HL-60 (cell line): Measurements from ENCODE around the gene REEP3.

Experiments used
- POLR2AphosphoS5 ChIP-seq: IDR thresholded peaks from 2 replicates; pipeline ENCODE4 v1.6.1; 2012; ENCODE audit warnings: low read depth
- TF ChIP-seq, protein P1 (sequence below): IDR thresholded peaks from one replicate; pipeline ENCODE4 v1.5.1; 2011; ENCODE audit warnings: low read length, control low read depth, inconsistent platforms; ENCODE audit not compliant: insufficient read depth
- TF ChIP-seq, protein P2 (sequence below): IDR thresholded peaks from 2 replicates; pipeline ENCODE4 v1.6.1; 2012; ENCODE audit warnings: low read depth; ENCODE audit not compliant: insufficient replicate concordance

DNA sequence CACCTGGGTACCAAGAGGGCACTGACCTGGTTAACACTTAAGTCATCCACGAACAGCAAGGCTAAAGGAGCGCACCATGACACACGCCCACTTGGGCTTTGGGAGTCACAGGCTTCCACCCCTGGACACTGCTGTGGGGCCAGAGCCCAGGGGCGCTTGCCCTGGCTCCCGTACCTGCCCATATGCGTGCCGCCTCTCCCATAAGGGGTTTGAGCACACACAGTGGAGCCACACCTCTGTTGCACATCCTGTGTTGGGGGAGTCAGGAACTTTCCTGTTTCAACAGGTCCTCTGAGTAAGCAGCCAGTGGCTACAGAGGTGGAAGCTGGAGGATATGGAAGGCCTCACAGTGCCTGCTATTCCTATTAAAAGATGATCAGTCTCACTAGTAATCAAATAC is 152.0 kb downstream of the REEP3 start:
- TF ChIP-seq, protein P1, sequence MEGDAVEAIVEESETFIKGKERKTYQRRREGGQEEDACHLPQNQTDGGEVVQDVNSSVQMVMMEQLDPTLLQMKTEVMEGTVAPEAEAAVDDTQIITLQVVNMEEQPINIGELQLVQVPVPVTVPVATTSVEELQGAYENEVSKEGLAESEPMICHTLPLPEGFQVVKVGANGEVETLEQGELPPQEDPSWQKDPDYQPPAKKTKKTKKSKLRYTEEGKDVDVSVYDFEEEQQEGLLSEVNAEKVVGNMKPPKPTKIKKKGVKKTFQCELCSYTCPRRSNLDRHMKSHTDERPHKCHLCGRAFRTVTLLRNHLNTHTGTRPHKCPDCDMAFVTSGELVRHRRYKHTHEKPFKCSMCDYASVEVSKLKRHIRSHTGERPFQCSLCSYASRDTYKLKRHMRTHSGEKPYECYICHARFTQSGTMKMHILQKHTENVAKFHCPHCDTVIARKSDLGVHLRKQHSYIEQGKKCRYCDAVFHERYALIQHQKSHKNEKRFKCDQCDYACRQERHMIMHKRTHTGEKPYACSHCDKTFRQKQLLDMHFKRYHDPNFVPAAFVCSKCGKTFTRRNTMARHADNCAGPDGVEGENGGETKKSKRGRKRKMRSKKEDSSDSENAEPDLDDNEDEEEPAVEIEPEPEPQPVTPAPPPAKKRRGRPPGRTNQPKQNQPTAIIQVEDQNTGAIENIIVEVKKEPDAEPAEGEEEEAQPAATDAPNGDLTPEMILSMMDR: no peak
- TF ChIP-seq POLR2AphosphoS5: no peak
- TF ChIP-seq, protein P2, sequence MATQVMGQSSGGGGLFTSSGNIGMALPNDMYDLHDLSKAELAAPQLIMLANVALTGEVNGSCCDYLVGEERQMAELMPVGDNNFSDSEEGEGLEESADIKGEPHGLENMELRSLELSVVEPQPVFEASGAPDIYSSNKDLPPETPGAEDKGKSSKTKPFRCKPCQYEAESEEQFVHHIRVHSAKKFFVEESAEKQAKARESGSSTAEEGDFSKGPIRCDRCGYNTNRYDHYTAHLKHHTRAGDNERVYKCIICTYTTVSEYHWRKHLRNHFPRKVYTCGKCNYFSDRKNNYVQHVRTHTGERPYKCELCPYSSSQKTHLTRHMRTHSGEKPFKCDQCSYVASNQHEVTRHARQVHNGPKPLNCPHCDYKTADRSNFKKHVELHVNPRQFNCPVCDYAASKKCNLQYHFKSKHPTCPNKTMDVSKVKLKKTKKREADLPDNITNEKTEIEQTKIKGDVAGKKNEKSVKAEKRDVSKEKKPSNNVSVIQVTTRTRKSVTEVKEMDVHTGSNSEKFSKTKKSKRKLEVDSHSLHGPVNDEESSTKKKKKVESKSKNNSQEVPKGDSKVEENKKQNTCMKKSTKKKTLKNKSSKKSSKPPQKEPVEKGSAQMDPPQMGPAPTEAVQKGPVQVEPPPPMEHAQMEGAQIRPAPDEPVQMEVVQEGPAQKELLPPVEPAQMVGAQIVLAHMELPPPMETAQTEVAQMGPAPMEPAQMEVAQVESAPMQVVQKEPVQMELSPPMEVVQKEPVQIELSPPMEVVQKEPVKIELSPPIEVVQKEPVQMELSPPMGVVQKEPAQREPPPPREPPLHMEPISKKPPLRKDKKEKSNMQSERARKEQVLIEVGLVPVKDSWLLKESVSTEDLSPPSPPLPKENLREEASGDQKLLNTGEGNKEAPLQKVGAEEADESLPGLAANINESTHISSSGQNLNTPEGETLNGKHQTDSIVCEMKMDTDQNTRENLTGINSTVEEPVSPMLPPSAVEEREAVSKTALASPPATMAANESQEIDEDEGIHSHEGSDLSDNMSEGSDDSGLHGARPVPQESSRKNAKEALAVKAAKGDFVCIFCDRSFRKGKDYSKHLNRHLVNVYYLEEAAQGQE: no peak
